Measurements from ENCODE around the gene ATP6V0E1. TPM values are rescaled to one million over a fixed set of nuclear protein-coding genes. Genes with fewer than 3 reads are reported as not detected.

Gene ATP6V0E1
- polyA plus RNA-seq, 1 donor, result 82.6 TPM

GRCh38 chr5:173078878-173079277 is 95.3 kb downstream of the ATP6V0E1 start:
- DNase-seq, result no peak

Other genes with a start within 250 kb of the ATP6V0E1 start
- gene DUSP1, start 212.6 kb upstream of the ATP6V0E1 start, polyA plus RNA-seq (ENCODE audit: insufficient read length), result 70.4 TPM
- gene ERGIC1, start 149.5 kb upstream of the ATP6V0E1 start, polyA plus RNA-seq (ENCODE audit: insufficient read length), result 89.6 TPM
- 36.4 TPM for gene RPL26L1, start 24.3 kb upstream of the ATP6V0E1 start, polyA plus RNA-seq (ENCODE audit: insufficient read length)
- 7.3 TPM for gene CREBRF, start 72.6 kb downstream of the ATP6V0E1 start, polyA plus RNA-seq (ENCODE audit: insufficient read length)
- 12.7 TPM for gene BNIP1, start 160.8 kb downstream of the ATP6V0E1 start, polyA plus RNA-seq (ENCODE audit: insufficient read length)

All from hindlimb muscle (tissue), 1 donor.